ENCODE results near the gene CCDC110. TPM values are rescaled to one million over a fixed set of nuclear protein-coding genes. Genes with fewer than 3 reads are reported as not detected.

Gene CCDC110
- total and polyA plus RNA-seq, 12 donors = 0.12 to 2.5 (median 1.6) TPM

DNA sequence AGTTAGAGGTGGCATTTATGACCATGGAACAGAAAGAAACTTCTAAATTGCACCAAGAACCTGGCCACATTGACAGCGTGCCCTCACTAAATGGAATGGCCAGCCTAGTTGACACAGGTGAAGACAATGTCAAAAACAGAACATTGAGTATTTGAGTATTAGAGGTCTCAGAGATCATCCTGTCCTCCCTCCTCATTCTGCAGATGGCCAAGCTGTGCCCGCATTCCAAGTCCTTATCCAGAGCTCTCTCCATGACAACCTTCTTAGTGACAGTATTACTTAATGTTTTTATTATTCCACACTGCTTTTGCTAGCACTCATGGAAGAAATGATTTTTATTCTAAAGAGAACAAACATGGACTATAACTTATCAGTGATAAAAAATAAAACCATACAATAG is 9.9 kb upstream of the CCDC110 start:
- no peak overlapping the region for H3K4me3 ChIP-seq
- WGBS, 2 donors = 69 to 93% methylated on average over 2 of the region's 2 CpGs
- intact Hi-C loops (cut with DNase I) = no loop called here
- H3K27me3 ChIP-seq = no peaks in the 10 kb centered on the region
- peak in 2 of 8 donors; percentile 39 to 68 for ATAC-seq
- no peak overlapping the region for H3K27ac ChIP-seq
- no peaks in the 10 kb centered on the region for H3K36me3 ChIP-seq
- TF ChIP-seq, protein P1, sequence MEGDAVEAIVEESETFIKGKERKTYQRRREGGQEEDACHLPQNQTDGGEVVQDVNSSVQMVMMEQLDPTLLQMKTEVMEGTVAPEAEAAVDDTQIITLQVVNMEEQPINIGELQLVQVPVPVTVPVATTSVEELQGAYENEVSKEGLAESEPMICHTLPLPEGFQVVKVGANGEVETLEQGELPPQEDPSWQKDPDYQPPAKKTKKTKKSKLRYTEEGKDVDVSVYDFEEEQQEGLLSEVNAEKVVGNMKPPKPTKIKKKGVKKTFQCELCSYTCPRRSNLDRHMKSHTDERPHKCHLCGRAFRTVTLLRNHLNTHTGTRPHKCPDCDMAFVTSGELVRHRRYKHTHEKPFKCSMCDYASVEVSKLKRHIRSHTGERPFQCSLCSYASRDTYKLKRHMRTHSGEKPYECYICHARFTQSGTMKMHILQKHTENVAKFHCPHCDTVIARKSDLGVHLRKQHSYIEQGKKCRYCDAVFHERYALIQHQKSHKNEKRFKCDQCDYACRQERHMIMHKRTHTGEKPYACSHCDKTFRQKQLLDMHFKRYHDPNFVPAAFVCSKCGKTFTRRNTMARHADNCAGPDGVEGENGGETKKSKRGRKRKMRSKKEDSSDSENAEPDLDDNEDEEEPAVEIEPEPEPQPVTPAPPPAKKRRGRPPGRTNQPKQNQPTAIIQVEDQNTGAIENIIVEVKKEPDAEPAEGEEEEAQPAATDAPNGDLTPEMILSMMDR (IDR thresholded peaks at IDR 0.05) = no peak
- DNase-seq = no peak
- H3K9me3 ChIP-seq = peaks cover 0 to 3% (median 0%) of the 10 kb centered on the region in 11 donors
- peaks cover 0 to 8% (median 0%) of the 10 kb centered on the region in 9 donors for H3K4me1 ChIP-seq

DNA sequence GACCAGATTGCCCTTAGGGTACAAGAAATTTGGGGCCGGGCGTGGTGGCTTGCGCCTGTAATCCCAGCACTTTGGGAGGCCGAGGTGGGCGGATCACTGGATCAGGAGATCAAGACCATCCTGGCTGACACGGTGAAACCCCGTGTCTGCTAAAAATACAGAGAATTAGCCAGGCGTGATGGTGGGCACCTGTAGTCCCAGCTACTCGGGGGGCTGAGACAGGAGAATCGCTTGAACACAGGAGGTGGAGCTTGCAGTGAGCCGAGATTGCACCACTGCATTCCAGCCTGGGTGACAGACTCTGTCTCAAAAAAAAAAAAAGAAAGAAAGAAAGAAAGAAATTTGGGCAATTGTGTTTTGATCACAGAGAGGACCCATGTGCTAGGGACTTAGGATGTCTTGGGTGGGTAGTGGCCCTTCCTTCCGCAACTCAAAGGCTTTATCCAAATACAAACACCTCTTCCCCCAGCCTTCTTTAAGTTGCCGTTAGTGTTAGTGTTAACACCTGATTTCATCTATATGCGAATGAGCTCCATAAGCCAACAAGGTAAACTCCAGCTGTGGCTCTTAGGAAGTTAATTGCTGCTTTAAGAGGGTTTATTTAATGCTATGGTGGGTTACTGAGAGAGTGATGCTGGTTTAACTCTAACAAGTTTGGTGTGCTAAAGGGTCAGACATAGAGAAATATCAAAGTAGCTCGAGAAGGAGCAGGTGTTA is 8.6 kb upstream of the CCDC110 start:
- Histone ChIP-seq H3K4me1 (peaks cover 0 to 8% (median 0%) of the 10 kb centered on the region in 9 donors), H3K9me3 (no peaks in the 10 kb centered on the region), H3K36me3 (no peaks in the 10 kb centered on the region), H3K4me3 (no peak overlapping the region), H3K27ac (no peak overlapping the region), H3K27me3 (no peaks in the 10 kb centered on the region)
- TF ChIP-seq, protein P1 (IDR thresholded peaks at IDR 0.05) = no peak
- DNase-seq = no peak
- ATAC-seq = peak in 2 of 8 donors; percentile 24 to 29
- 68 to 79% methylated on average over 15 of the region's 15 CpGs for WGBS, 2 donors
- intact Hi-C loops (cut with DNase I) = no loop called here

DNA sequence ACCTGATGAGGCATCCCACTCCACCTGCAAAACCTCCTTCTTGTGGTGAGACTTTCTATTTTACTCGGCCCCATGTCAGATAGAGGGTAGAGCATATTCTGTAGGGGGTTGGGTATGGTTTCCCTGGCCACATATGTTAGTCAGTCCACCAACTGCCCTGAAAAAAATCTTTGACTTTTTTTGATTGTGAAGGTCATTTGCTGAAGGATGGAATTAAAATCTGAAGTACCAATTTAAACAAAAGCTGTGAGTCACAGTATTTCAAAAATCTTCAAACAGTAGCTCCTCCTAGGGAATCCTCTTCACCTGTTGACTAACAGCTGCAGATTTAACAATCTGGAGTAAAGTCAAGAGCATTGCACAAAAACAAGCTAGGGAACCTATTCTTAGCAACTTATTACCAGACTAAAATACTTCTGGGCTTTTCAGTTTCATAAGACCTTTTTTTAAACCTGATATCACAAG is 8.0 kb upstream of the CCDC110 start:
- H3K4me3 ChIP-seq = no peak overlapping the region
- 79 to 100% methylated on average over 1 of the region's 1 CpG for WGBS, 2 donors
- intact Hi-C loops (cut with DNase I) = loop anchor here in 4 of 10 donors (2.0 to 10.0 kb wide), 3 partner anchors 27 to 115 kb away; partner anchors contain the start of gene PDLIM3 (in 2 of the 4)

DNA sequence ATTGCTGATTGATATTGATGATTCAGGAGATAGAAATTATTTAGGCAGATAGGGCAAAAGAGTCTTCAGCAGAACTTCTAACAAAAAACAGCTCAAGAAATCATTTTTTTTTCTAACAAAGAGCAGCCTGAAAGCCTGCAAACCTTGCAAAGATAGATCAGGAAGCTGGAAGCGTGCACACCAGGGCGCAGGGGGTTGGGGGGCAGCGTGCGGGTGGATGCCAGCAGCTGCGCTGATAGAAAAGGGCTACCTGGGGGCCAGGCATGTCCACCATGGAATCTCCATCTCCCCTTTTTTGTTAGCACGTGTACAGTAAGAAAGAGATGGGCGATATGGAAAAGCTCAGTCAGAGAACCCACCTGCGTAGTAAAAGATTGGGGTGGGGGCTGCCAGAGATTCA is 1.7 kb upstream of the CCDC110 start:
- Histone ChIP-seq H3K27me3 (peaks cover 0 to 37% (median 0%) of the 10 kb centered on the region in 7 donors), H3K27ac (no peak overlapping the region), H3K4me3 (no peak overlapping the region), H3K36me3 (no peaks in the 10 kb centered on the region), H3K4me1 (peaks cover 0 to 22% (median 12%) of the 10 kb centered on the region in 9 donors), H3K9me3 (no peaks in the 10 kb centered on the region)
- 89 to 97% methylated on average over 8 of the region's 8 CpGs for WGBS, 2 donors
- ATAC-seq = no peak
- intact Hi-C loops (cut with DNase I) = loop anchor here in 9 of 10 donors (5.0 to 10.0 kb wide), 8 partner anchors 34 to 564 kb away; partner anchors contain the start of genes PDLIM3 (in 3 of the 9), ANKRD37 (in 1 of the 9) and LRP2BP (in 1 of the 9)
- DNase-seq = no peak
- TF ChIP-seq, protein P1 (IDR thresholded peaks at IDR 0.05) = no peak

More for the DNA sequence above, 8.0 kb upstream of the CCDC110 start:
- TF ChIP-seq, protein P1 (IDR thresholded peaks at IDR 0.05) = no peak
- no peak for DNase-seq
- peak in 6 of 8 donors; percentile 23 to 55 (median 42) for ATAC-seq
- H3K4me1 ChIP-seq = peaks cover 0 to 8% (median 0%) of the 10 kb centered on the region in 9 donors
- no peaks in the 10 kb centered on the region for H3K36me3 ChIP-seq
- H3K27me3 ChIP-seq = no peaks in the 10 kb centered on the region
- no peaks in the 10 kb centered on the region for H3K9me3 ChIP-seq
- H3K27ac ChIP-seq = no peak overlapping the region

All from heart right ventricle (tissue), 16 donors.